ENCODE data around the gene WDR12. TPM values are rescaled to one million over a fixed set of nuclear protein-coding genes. Genes with fewer than 3 reads are reported as not detected.

Gene WDR12
- polyA plus RNA-seq, 1 of the 3 experiments (the other 2 are of a cell fraction) = 21.2 TPM

DNA sequence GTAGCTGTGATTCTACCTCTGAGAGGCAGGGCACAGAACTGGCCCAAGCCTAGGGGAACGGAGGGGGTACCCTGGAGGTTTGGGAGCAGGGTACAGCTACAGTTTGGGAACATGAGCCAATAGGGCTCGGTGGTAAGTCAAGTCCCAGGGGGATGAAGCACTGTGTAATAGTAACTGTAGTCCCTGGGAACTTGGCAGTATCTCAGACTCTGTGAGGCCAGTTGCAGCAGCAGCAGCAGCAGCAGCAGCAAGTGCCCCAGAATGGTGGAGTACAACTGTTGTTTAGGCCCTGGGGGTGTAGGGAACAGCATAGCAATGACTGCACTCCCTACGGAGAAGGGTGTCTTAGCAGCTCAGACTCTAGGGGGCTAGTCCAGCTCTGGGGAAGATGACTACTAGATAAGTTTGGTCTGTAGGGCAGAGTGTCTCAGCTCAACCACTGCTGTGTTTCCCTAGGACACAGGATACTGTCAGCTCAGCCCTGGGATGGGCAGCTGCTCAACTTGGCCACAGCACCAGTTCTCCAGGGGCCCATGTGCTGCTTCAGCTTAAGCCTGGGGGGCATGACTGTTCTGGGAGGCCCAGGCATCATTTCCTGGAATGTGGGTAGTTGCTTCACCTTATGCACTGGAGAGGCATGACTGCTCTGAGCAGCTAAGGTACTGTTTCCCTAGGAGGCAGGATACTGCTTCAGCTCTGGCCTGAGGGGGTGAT lies 21.1 kb upstream of the WDR12 start:
- ChIA-PET POLR2A (no interaction called here), CTCF (interaction anchor here (1.5 kb wide), 1 partner anchor 344 kb away, joined by 3 read pairs; no protein-coding TSS in a partner anchor)
- Histone ChIP-seq H3K9me2 (no peaks in the 10 kb centered on the region), H3K9ac (no peak overlapping the region), H3K27ac (ENCODE audit: low read depth in 2 of 2, low read length in 1 of 2) (no peak overlapping the region), H3K27me3 (ENCODE audit: insufficient read depth) (no peaks in the 10 kb centered on the region), H3K79me2 (ENCODE audit: insufficient read depth) (no peaks in the 10 kb centered on the region), H3K9me3 (no peaks in the 10 kb centered on the region), H3K4me1 (ENCODE audit: control insufficient read depth in 1 of 2, insufficient read depth in 2 of 2, low read depth in 1 of 2, low read length in 1 of 2) (no peaks in the 10 kb centered on the region; a peak in 1 of 4 replicates), H3K36me3 (replicated peaks in 1 of 2; ENCODE audit: control insufficient read depth in 1 of 2, insufficient read depth in 2 of 2, low read length in 1 of 2) (peaks cover 0 to 2% of the 10 kb centered on the region in 2 experiments), H2AFZ (ENCODE audit: low read depth) (no peak overlapping the region), H3K4me2 (no peak overlapping the region), H3K4me3 (ENCODE audit: low read depth in 2 of 2, low read length in 1 of 2) (no peak overlapping the region), H4K20me1 (ENCODE audit: insufficient read depth) (no peaks in the 10 kb centered on the region), H3F3A (replicated peaks; ENCODE audit: insufficient read depth) (no peaks in the 10 kb centered on the region)
- TF ChIP-seq YY1 (IDR thresholded peaks at IDR 0.05; ENCODE audit: low read depth) (no peak), GATA2 (CRISPR knock-in tag; IDR thresholded peaks at IDR 0.05) (no peak), POLR2AphosphoS5 (IDR thresholded peaks at IDR 0.05; ENCODE audit: low read depth, low read length) (no peak), RFX5 (IDR thresholded peaks at IDR 0.05; ENCODE audit: low read length) (no peak), SIN3A (IDR thresholded peaks at IDR 0.05; ENCODE audit: borderline replicate concordance, low read depth, low read length) (no peak), NFIC (IDR thresholded peaks at IDR 0.05; ENCODE audit: borderline replicate concordance) (no peak), MEF2A (IDR thresholded peaks at IDR 0.05; ENCODE audit: borderline replicate concordance, low read depth) (no peak), MXI1 (IDR thresholded peaks at IDR 0.05; ENCODE audit: low read depth, low read length) (no peak)
- TF ChIP-seq, protein P1, sequence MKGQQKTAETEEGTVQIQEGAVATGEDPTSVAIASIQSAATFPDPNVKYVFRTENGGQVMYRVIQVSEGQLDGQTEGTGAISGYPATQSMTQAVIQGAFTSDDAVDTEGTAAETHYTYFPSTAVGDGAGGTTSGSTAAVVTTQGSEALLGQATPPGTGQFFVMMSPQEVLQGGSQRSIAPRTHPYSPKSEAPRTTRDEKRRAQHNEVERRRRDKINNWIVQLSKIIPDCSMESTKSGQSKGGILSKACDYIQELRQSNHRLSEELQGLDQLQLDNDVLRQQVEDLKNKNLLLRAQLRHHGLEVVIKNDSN (IDR thresholded peaks at IDR 0.05; ENCODE audit: borderline replicate concordance, low read depth) = no peak
- TF ChIP-seq, protein P2, sequence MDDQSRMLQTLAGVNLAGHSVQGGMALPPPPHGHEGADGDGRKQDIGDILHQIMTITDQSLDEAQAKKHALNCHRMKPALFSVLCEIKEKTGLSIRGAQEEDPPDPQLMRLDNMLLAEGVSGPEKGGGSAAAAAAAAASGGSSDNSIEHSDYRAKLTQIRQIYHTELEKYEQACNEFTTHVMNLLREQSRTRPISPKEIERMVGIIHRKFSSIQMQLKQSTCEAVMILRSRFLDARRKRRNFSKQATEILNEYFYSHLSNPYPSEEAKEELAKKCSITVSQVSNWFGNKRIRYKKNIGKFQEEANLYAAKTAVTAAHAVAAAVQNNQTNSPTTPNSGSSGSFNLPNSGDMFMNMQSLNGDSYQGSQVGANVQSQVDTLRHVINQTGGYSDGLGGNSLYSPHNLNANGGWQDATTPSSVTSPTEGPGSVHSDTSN (IDR thresholded peaks at IDR 0.05) = no peak
- TF ChIP-seq, protein P3, sequence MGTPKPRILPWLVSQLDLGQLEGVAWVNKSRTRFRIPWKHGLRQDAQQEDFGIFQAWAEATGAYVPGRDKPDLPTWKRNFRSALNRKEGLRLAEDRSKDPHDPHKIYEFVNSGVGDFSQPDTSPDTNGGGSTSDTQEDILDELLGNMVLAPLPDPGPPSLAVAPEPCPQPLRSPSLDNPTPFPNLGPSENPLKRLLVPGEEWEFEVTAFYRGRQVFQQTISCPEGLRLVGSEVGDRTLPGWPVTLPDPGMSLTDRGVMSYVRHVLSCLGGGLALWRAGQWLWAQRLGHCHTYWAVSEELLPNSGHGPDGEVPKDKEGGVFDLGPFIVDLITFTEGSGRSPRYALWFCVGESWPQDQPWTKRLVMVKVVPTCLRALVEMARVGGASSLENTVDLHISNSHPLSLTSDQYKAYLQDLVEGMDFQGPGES (IDR thresholded peaks at IDR 0.05; ENCODE audit: low read depth, low read length) = no peak
- WGBS (ENCODE audit: low lambda C conversion rate) = 100% methylated on average over 3 of the region's 3 CpGs
- DNase-seq = no peak

DNA sequence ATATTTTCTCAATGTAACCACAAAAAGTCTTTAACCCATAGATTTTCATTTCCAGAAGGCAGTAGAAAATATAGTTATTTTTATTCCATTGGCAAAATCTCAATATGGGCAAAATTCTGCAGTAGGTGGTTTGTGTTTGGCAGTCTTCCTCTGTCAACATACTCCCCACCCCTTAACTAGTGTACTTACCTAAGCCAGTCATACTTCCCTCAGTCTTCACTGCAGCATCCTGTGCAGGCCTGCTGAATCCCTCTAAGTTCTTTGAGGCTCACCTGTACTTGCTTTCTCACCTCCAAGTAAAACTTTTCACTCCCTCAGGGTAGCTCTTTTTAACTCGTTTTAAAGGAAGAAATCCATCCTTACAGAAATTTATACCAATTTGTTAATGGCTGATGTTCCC lies 7.4 kb upstream of the WDR12 start:
- Histone ChIP-seq H4K20me1 (ENCODE audit: insufficient read depth) (no peaks in the 10 kb centered on the region), H2AFZ (ENCODE audit: low read depth) (no peak overlapping the region), H3K27me3 (ENCODE audit: insufficient read depth) (no peaks in the 10 kb centered on the region), H3K9ac (no peak overlapping the region), H3K36me3 (replicated peaks in 1 of 2; ENCODE audit: control insufficient read depth in 1 of 2, insufficient read depth in 2 of 2, low read length in 1 of 2) (peaks cover 4 to 23% of the 10 kb centered on the region in 2 experiments), H3K9me3 (no peaks in the 10 kb centered on the region), H3K9me2 (no peaks in the 10 kb centered on the region), H3K79me2 (ENCODE audit: insufficient read depth) (peaks cover 4% of the 10 kb centered on the region), H3F3A (replicated peaks; ENCODE audit: insufficient read depth) (no peaks in the 10 kb centered on the region), H3K27ac (ENCODE audit: low read depth in 2 of 2, low read length in 1 of 2) (no peak overlapping the region), H3K4me3 (ENCODE audit: low read depth in 2 of 2, low read length in 1 of 2) (no peak overlapping the region), H3K4me1 (ENCODE audit: control insufficient read depth in 1 of 2, insufficient read depth in 2 of 2, low read depth in 1 of 2, low read length in 1 of 2) (no peaks in the 10 kb centered on the region), H3K4me2 (no peak overlapping the region)
- WGBS (ENCODE audit: low lambda C conversion rate) = 77% methylated on average over 1 of the region's 1 CpG
- CTCF ChIA-PET = interaction anchor here (0.9 to 1.2 kb wide), 2 partner anchors 15 to 330 kb away, joined by 3 to 4 read pairs; no protein-coding TSS in a partner anchor
- POLR2A ChIA-PET = no interaction called here
- no peak for DNase-seq
- no peak for TF ChIP-seq RFX5 (IDR thresholded peaks at IDR 0.05; ENCODE audit: low read length)
- no peak for TF ChIP-seq RXRA (IDR thresholded peaks at IDR 0.05; ENCODE audit: borderline replicate concordance, low read depth)
- TF ChIP-seq, protein P4, sequence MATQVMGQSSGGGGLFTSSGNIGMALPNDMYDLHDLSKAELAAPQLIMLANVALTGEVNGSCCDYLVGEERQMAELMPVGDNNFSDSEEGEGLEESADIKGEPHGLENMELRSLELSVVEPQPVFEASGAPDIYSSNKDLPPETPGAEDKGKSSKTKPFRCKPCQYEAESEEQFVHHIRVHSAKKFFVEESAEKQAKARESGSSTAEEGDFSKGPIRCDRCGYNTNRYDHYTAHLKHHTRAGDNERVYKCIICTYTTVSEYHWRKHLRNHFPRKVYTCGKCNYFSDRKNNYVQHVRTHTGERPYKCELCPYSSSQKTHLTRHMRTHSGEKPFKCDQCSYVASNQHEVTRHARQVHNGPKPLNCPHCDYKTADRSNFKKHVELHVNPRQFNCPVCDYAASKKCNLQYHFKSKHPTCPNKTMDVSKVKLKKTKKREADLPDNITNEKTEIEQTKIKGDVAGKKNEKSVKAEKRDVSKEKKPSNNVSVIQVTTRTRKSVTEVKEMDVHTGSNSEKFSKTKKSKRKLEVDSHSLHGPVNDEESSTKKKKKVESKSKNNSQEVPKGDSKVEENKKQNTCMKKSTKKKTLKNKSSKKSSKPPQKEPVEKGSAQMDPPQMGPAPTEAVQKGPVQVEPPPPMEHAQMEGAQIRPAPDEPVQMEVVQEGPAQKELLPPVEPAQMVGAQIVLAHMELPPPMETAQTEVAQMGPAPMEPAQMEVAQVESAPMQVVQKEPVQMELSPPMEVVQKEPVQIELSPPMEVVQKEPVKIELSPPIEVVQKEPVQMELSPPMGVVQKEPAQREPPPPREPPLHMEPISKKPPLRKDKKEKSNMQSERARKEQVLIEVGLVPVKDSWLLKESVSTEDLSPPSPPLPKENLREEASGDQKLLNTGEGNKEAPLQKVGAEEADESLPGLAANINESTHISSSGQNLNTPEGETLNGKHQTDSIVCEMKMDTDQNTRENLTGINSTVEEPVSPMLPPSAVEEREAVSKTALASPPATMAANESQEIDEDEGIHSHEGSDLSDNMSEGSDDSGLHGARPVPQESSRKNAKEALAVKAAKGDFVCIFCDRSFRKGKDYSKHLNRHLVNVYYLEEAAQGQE (IDR thresholded peaks at IDR 0.05; ENCODE audit: low read depth, low read length) = no peak
- no peak for TF ChIP-seq TCF12 (IDR thresholded peaks at IDR 0.05)
- TF ChIP-seq FOXJ3 (CRISPR knock-in tag; IDR thresholded peaks at IDR 0.05) = no peak
- TF ChIP-seq, protein P2 (IDR thresholded peaks at IDR 0.05) = no peak
- TF ChIP-seq CHD2 (IDR thresholded peaks at IDR 0.05; ENCODE audit: low read length, partially characterized antibody) = no peak
- no peak for TF ChIP-seq NFIC (IDR thresholded peaks at IDR 0.05; ENCODE audit: borderline replicate concordance)
- no peak for TF ChIP-seq YY1 (IDR thresholded peaks at IDR 0.05; ENCODE audit: low read depth)
- TF ChIP-seq TEAD4 (IDR thresholded peaks at IDR 0.05; ENCODE audit: borderline replicate concordance, insufficient read depth) = no peak
- TF ChIP-seq JUND (IDR thresholded peaks at IDR 0.05) = no peak
- TF ChIP-seq EP300 (IDR thresholded peaks at IDR 0.05; ENCODE audit: borderline replicate concordance in 1 of 2, low read depth in 1 of 2, low read length in 1 of 2) = no peak
- no peak for TF ChIP-seq RCOR1 (IDR thresholded peaks at IDR 0.05; ENCODE audit: low read length)
